NK-92 (cell line): ENCODE data around the gene OGDH.
"Not testable (repeated sequence)": the region's sequence is repeated elsewhere in the genome, so short reads cannot be mapped to it uniquely, and the experiment has no call there.

ENCODE experiments used
- DNase-seq: peaks from one replicate; lab custom pipeline; 2025; ENCODE audit not compliant: unreplicated experiment; lab: John Stamatoyannopoulos, UW

Gene OGDH

DNA sequence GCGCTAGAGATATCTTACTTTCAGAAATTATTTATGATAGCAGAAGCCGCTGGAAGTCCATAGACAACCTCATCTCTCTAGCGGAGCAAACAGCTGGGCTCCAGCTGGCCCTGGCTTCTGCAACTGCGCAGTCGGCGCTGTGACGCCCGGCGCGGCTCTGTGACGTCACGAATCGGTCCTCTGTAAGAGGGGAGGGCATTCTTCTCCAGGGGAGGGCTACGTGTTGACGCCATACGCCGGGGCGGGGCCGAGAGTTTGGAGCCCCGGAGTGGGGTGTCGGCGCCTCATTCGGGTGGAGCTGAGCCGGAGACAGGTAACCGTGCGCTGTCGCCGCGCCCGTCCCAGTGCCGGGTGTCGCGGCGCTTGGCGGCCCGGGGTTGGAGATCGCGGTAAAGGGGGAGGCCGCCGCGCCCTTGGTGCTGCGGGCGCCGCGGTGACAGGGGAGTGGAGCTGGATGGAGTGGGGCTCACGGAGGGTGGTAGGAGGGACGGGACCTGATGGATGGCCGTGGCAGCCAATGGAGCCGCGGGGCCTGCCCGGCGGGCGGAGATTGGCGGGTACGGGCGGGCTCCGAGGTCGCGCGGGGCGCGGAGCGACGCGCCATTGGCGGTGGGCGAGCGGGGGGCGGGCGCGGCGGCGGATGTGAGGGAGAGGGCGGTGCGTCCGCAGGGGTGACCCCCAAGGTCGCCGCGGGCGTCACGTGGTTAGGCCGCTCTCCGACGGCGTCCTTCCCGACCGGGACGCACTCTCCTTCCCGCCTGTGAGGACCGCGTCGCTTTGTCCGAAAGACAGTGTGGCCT, at the start of gene OGDH:
OGDH (plus strand) TSS at position 287 of the 800 bp plus-strand sequence. CDS start 17,717 bp downstream, outside the sequence.
- peak; percentile 81 for DNase-seq

DNA sequence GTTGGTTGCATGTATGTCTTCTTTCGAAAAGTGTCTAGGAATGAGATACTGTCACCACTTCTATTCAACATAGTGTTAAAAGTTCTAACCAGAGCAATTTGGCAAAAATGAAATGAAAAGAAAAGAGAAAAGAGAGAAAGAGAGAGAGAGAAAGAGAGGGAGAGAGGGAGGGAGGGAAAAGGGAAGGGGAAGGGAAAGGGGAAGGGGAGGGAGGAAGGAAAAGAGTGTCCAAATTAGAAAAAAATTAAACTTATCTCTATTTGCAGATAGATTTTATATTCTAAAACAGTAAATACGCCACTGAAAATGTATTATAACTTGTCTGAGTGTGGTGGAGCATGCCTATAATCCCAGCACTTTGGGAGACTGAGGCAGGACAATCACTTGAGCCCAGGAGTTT, 48.9 kb upstream of the OGDH start:
- DNase-seq, result no peak

DNA sequence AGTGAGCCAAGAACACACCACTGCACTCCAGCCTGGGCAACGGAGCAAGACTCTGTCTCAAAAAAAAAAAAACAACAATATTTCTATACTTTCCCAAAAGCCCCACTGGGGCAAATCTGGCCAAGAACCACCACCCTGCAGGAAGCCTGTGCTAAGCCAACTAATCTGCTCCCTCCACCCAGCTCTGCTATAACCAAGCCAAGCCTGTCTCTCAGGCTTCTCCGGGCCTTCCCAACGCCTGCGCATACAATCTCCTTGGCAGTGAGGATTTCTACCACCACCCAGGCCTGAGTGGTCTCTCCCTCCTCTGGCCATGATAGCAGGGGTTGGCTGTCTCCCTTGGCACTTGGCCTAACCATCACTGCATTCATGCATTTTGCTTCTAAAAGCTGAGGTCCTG, 46.9 kb upstream of the OGDH start:
- DNase-seq, result no peak

DNA sequence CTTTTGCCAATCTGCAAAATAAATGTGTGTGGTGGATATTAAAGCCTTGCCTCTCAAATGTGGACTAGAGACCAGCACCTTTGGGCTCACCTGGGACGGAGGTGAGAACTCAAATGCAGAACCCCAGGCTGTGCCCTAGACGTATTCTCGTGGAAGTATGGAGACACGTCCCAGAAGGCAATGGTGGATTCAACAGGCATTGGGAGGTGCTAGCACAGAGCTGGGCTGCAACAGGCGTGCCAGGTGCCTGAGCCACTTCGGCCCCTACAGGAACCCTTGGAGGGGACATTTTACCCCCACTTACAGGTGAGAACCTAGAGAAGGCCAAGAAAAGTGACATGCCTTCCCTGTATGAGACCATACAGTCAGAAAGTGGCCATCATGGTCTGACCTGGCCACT, 44.9 kb upstream of the OGDH start:
- no peak for DNase-seq

DNA sequence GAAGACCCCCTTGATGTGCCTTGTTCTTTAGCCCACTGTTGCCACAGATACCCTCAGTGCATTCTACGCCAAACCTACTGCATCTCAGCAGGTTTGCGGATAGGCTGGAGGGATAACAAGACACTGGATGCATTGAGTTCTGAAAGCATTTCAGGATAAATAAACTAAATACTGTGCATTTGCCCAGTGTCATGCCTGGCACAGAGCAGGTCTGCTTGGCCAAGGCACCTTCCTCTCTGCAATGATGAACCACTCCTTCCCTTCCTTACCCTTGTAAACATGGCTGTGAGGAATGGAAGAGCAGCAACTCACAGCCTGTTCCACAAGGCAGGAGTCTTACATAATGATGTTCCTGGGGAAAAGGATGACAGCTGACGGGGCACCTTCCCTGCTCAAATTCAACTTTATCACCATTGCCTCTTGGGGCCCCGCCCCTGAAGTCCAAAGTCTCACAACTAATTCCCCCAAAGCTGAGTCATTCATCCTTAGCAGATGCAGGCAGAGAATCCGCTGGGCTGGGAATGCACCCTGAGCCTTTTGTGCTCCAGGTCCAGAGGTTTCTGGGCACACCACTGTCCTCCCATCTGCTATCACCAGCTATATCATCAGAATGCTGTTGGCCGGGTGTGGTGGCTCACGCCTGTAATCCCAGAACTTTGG, 44.3 kb upstream of the OGDH start:
- no peak for DNase-seq

DNA sequence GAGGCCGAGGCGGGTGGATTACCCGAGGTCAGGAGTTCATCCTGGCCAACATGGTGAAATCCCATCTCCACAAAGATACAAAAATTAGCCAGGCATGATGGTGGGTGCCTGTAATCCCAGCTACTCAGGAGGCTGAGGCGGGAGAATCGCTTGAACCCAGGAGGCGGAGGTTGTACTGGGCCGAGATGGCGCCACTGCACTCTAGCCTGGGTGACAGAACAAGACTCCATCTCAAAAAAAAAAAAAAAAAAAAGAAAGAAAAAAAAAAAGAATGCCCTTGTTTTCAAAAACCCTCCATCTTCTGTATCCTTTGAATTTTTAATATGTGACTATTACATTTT, 43.8 kb upstream of the OGDH start:
- DNase-seq, result not testable (repeated sequence)

DNA sequence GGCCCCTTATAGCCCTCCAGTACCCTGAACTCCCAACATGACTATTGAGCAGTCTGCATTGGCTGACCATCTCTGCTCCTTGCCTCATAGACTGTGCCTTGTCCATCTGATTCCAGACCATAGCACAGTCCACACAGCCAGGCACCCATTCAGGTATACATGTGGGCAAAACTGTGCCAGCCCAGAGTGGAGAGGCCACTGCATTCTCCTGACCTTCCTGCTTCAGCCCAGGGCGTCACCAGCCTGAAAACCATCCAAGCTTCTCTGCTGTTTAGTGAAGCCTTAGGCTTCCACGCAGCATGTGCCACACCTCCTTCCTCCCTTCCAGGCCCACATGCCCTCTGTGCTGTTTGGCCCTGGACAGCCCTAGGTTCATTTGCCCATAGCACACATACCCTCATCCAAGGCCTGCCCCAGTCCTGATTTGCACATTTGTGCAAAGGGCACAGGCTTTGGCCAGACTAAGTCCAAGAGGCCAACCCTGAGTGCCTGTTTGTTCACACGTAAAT, 43.2 kb upstream of the OGDH start:
- DNase-seq, result no peak

DNA sequence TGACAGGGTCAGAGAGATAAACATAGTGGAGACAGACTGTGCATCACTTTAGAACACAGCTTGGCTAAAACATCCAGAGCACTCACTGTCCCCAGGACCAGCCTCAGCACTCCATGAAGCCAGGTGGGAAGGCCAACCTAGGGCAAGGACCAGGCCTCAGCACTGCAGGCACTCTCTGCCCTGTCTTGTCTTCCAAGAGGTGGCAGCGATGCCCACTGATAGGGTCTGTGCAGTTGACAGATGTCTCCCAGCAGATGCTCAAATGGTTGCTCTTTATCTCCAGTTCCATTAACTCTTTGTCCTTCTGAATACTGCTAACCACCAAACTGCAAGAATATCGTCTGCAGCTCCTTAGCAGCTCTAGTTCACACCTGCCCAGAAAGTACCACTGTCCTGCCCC, 41.8 kb upstream of the OGDH start:
- no peak for DNase-seq

DNA sequence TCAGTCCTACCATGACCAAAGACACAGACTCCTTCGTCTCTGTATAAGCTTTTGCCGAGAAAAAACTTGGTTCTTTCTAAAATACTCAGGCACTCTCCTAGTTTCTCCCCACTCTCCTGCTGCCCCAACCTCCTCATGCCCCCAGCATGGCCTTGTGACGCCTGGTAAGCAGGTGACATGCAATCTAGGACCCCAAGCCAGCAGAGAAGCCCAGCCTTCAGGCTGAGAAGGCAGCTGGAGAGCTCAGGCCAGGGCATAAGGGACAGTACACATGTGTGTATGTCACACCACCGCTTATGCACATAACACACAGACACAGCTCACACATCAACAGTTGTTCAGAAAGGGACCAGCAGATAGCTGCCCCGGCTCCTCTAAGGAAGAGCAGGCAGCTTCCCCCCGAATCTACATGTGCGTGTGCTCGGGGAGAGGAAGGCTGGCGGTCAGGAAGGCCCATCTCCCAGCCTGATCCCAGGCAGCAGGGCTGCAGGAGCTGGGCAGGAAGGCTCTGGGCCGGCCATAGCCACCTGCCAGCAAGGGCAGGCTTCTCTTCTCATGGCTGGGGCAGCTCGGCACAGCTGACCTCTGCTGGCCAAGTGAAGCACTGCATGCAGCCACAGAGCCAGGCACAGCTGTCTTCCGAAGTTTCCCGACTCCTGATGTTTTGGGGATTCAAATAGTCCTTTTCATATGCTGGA, 41.2 kb upstream of the OGDH start:
- DNase-seq, result no peak

DNA sequence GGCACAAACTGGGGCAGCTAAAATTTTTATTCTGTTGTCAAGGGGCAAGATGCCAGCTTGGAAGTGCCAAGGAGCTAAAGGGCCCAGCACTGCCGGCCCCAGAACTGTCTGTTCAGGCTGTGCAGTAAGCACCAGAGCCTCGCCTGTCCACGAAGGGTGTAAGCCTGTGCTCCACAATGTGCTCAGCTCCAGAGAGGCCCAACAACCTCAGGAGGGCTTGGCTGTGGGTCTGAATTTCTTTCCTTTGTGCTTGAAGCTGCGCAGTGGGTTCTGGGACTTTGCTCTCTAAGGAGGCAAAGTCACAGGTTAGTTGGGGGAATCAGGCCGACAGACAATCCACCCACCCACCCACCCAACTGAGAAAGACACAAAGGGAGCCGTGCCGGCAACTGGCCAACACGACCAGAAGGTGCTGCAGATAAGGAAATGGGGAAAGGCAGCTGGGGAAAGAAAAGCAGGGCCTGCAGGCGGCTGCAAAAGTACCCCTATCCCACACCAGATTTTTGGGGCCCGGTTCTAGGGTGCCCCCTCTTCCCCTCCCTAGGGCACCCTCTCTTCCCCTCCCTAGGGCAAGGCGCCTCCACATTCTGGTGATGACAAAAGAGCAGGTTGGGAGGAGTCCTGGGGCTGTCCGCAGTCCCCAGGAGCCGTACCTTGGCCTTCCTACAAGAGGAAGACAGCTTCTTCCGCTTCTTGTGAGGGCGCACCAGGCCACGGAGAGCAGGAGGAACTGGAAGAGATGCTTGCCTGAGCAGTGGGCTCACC, 40.5 kb upstream of the OGDH start:
- no peak for DNase-seq

DNA sequence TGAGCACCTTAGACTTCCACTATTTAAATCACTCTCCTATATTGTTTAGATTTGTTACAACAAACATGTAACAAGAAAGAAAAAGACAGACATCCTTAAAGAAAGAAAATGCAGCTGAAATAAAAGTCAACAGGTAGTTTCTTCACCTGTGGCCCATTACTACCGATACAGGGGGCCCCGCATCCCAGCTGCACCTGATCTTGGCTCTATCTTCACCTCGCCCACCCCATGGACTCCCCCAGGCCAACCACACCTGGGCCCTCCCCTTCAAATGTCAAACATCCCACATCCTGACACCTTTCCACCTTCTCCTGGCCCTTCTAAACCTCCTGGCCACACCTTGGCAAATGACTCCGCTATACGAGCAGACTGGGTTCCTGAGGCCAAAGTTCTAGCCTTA, 39.7 kb upstream of the OGDH start:
- no peak for DNase-seq

DNA sequence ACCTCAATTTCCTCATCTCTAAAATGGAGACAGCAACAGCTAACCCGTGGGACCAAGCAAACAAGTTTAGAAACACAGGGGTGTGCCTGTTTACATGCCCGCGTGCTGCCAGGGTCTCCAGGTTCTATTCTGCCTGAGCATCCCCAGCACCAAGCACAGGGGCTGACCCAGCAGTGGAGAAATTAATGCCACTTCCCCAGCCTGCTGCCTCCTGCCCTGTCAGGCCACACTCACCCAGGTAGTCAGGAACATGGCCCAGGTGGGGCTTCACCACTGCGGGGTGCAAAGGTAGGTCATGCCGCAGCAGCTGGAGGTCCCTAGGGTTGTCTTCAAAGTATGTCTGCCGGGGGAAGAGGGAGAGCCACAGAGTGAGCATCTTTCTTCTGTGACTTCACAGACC, 38.5 kb upstream of the OGDH start:
- no peak for DNase-seq

DNA sequence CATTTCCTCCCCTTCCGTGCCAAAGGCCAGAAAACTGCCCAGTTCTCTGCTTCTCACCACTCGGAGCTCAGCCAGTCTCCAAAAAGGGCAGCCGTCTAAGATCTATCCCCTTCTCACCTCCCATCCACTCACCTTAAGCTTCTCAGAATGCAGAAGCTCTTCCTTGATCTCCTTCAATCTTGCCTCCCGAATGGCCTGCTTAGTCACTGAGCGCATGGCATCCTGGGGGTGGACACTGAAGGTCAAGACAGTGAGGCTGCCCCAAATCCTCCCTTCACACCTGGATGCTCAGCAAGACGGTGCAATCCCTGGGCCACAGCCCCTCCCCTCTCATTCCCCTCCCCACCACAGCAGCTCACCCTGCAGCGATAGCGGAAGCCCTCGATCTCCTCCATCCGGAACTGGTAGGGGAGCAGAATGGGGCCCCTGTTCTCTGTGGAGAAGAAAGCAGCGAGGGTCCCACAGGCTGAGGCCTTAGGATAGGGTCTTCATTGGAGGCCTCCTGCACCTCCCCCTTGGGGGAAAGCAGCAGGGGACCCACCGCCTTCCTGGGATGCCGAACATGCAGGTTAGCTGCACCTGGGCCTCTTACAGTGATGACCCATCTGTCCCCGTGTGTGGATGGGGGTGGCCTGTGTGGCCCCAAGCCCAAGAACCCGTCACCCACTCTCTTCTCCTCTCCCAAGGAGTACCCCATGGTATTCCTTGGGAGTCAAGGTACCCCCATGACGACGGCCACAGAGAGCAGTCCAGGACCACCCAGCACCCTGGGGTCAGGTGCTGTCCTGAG, 37.5 kb upstream of the OGDH start:
- no peak for DNase-seq

DNA sequence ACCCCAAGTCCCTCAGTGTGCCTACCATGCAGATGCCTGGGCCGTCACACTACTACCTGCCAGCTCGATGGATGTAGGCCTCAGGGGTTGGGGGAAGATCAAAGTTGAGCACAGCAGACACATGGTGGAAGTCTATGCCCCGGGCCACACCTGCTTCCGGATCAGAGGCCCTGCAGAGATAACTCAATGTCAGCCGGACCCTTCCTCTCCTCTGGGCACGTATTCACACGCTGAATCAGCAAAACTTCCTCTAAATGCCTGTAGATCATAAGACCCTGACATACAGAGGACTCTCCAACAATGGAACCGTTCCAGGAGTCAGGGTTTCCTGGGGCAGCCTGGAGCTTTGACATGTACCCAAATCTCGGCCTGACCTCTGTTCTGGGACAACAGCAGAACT, 36.5 kb upstream of the OGDH start:
- DNase-seq, result no peak

DNA sequence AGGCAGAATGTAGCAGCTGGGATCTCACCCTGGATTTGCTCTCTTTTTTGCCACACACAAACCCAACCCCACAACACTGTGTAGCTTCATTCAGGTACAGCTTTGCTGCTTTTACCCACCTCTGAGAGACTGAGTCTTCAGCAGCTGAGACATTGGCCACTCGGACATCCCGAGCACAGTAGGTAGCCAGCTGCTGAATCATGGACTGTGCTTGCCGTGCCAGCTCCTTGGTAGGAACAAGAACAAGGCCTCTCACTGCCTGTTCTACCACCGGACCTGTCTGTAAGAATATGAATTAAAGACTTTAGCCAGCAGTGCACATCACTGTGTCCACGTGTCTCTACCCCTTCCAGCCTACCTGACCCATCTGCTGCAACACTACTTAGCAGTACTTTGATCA, 33.7 kb upstream of the OGDH start:
- no peak for DNase-seq

DNA sequence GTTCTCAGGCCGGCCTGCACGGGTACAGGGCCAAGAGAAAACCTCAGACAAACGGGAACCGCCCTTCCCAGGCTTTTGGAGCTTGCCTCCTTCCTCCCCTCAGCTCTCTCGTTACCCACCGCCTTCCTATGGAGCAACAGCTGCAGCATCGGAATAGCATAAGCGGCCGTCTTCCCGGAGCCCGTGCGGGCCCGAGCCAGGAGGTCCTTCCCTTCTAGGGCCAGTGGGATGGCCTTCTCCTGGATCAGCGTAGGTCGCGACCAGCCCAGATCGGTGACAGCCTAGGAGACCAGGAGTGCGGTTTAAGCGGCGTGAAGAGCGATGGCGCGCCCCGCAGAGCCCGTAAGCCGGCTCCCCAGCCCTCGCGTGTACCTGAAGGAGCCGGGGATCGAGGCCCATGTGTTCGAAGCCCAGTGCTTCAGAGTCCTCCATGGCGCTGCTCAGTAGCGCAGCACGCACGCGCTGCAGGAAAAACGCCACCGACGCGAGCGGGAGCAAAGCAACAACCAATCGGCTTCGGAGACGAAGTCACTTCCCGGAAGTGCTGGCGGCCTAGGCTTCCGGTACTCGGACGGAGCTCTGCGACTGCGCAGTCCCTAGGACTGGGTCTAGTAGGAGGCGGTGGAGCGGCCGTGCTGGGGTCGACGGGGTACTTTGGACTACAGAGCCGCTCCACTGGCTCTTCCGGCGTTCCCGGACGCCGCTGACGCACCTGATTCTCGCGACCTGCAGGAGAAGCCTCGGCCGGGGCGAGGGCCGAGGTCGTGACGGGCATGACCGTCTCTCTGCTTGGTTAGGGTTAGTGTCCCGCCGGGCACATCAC, 32.8 kb upstream of the OGDH start, which contains the start of gene DDX56:
DDX56 (minus strand) TSS at position 445 of the 823 bp plus-strand sequence; CDS start at position 432, 13 bp downstream.
- DNase-seq, result peak; percentile 50

DNA sequence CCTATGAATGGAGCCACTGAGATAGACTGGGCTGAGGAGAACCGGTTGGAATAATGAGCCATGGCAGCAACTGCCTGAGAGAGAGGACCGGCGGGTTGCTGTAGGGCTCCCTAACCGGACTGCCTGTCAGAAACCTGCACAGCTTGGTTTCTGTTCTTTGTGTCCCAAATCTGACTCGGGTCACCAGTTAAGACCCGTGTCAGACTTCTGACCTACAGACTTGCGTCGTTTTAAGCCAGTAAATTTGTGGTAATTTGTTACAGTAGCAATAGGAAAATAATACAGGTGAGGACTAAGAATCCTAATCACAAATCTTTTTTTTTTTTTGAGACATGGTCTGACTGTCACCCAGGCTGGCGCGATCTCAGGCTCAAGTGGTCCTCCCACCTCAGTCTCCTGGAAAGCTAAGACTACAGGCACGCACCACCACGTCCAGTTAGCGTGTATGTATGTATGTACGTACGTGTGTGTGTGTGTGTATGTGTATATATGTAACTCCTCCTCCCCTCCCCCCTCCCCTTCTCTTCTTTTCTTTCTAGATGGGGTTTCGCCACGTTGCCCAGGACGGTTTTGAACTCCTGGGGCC, 32.0 kb upstream of the OGDH start:
- DNase-seq, result no peak

DNA sequence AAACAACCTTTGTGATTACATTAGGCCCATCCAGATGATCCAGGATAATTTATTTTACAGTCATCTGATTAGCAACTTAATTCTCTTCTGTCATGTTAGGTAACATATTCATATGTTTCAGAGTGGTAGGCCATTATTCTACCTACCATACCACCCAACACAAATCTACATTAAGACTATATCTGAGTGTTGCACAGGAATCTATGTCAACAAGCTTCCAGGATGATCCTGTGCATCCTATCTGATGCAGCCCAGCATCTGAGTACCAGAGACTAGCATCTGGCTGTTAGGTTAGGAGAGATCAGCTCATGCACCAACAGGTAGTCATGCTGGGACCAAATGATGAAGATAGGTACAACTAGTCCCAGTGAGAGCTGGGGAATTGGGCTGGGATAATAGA, 31.4 kb upstream of the OGDH start:
- no peak for DNase-seq

DNA sequence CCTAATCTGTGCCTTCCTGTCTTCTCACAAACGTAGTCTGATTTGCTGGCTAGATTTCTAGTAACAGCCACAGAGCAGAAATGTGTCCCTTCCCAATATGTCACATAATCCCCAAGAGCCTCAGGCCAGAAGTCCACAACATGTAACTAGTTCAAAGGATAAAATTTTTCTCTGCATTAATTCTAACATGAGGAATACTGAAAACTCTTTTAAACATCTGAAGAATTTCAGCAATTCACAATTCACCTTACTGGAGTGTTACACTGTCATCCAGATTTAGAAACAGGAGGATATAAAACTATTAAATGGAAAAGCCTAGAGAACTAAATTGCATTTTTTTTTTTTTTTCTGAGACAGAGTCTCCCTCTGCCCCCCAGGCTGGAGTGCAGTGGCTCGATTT, 30.2 kb upstream of the OGDH start:
- no peak for DNase-seq
